ENCODE measurements around the gene TEX54.

The TEX54 gene

DNA sequence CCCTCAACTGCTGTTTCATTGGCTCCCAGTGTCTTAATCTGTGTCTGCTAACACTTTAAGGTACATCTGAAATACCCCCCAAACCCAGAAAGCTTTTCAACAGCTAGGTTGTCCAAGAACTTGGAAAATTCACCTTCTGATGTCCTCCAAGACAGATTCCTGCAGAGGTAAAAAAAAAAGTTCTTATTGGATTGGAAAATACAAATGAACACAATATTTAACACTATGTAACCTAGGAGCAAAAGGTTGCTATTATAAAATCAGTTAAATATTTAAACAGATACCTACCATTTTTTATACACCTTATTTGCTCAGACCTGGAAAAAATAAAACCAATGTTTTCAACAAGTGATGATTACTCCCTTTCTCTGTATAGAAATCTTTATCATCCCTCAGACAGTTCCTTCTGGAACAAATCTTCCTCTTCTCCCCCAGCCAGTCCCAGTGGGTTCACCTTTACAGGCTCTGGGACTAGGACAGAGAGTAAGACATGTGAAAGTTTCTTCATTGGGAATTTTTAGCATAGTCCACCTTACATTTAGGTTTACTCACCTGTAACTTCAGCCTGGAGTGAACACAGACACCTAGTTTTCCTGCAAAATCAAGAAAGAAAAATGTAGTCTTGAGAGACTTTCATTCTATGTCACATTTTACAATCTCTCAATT, 20.0 kb upstream of the TEX54 start:
- TF ChIP-seq, protein P1, sequence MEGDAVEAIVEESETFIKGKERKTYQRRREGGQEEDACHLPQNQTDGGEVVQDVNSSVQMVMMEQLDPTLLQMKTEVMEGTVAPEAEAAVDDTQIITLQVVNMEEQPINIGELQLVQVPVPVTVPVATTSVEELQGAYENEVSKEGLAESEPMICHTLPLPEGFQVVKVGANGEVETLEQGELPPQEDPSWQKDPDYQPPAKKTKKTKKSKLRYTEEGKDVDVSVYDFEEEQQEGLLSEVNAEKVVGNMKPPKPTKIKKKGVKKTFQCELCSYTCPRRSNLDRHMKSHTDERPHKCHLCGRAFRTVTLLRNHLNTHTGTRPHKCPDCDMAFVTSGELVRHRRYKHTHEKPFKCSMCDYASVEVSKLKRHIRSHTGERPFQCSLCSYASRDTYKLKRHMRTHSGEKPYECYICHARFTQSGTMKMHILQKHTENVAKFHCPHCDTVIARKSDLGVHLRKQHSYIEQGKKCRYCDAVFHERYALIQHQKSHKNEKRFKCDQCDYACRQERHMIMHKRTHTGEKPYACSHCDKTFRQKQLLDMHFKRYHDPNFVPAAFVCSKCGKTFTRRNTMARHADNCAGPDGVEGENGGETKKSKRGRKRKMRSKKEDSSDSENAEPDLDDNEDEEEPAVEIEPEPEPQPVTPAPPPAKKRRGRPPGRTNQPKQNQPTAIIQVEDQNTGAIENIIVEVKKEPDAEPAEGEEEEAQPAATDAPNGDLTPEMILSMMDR (IDR thresholded peaks at IDR 0.05): no peak
- peaks cover 47% of the 10 kb centered on the region for H3K4me1 Mint-ChIP-seq
- no peak for DNase-seq
- peaks cover 5% of the 10 kb centered on the region for H3K27me3 Mint-ChIP-seq (ENCODE audit: low read depth, poor library complexity)
- peak overlapping the region; percentile 98 for H3K27ac Mint-ChIP-seq
- H3K4me3 Mint-ChIP-seq: peak overlapping the region; percentile 100
- H3K9me3 Mint-ChIP-seq: peaks cover 5% of the 10 kb centered on the region
- H3K36me3 Mint-ChIP-seq (ENCODE audit: low read depth): peaks cover 40% of the 10 kb centered on the region

DNA sequence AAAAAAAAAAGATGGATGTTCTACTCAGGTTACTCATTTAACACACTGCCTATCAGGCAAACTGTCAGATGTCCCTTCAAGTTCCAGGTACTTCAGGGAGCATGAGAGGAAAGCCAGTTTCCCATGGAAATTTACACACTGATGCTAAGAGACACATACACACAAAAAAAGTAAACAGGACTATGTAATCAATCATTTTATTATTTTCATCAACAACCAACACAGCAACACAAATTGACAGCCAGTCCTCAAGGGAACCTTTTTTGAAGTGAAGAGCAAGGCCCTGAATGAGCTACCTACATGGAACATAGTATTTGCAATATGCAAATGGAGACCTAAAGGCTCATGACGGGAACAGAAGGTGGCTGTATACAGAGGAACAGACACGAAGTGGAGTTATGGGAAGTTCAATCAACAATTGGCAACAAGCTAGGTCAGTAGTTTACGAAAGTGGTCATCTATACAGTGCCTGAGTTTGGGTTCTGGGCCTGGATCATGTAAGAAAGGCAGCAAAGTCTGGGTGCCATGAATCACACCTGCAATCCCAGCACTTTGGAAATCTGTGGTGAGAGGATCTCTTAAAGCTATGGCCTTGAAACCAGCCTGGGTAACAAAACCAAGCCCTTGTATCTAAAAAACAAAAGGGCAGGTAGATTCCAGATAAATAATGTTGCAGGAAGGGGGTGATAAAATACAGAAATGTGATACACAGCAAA, 19.3 kb upstream of the TEX54 start:
- Mint-ChIP-seq H3K4me3 (peak overlapping the region; percentile 53), H3K36me3 (ENCODE audit: low read depth) (peaks cover 43% of the 10 kb centered on the region), H3K4me1 (peaks cover 41% of the 10 kb centered on the region), H3K27me3 (ENCODE audit: low read depth, poor library complexity) (peaks cover 7% of the 10 kb centered on the region), H3K27ac (peak overlapping the region; percentile 96), H3K9me3 (peaks cover 9% of the 10 kb centered on the region)
- no peak for DNase-seq
- TF ChIP-seq, protein P1 (IDR thresholded peaks at IDR 0.05): no peak

DNA sequence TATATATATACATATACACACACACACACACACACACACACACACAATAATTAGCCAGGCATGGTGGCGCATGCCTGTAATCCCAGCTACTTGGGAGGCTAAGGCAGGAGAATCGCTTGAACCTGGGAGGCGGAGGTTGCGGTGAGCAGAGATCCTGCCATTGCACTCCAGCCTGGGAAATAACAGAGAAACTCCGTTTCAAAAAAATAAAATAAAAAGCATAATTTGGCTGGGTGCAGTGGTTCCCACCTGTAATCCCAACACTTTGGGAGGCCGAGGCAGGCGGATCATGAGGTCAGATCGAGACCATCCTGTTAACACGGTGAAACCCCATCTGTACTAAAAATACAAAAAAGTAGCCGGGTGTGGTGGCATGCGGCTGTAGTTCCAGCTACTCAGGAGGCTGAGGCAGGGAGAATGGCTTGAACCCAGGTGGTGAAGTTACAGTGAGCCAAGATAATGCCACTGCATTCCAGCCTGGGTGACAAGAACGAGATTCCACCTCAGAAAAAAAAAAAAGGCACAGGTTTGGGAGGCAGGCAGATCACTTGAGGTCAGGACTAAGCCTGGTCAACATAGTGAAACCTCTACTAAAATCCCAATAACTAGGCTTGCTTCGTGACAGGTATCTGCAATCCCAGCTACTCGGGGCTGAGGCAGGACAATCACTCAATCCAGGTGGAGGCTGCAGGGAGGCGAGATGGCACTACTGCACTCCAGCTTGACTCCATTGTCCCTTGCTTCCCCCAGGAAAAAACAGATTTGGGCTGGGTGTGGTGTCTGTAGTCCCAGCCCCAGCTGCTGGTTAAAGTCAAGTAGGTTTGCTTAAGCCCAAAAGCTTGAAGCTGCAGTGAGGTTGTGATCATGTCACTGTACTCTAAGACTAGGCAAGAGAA, 18.5 kb upstream of the TEX54 start:
- Mint-ChIP-seq H3K36me3 (ENCODE audit: low read depth) (peaks cover 45% of the 10 kb centered on the region), H3K4me3 (peak overlapping the region; percentile 53), H3K9me3 (peaks cover 14% of the 10 kb centered on the region), H3K4me1 (peaks cover 41% of the 10 kb centered on the region), H3K27ac (peak overlapping the region; percentile 96), H3K27me3 (ENCODE audit: low read depth, poor library complexity) (peaks cover 12% of the 10 kb centered on the region)
- TF ChIP-seq, protein P1 (IDR thresholded peaks at IDR 0.05): no peak
- DNase-seq: no peak

DNA sequence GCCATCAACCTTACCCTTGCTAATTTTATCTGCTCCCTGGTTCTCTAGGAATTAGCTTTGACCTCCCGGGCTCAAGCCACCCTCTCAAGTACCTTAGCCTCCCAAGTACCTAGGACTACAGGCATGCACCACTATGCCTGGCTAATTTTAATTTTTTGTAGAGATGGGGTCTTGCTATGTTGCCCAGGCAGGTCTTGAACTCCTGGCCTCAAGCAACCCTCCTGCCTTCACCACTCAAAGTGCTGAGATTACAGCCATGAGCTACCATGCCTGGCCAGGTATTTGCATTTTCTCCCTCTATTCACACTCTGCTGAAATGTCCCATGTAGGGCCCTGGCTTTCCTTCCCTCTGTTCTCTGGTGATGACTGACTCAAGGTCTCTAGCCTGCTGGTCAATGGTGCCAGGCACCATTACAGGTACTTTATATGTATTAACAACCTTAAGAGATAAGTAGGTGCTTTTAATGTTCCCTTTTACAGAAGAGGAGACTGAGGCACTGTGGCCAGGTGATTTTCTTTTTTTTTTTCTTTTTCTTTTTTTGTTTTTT, 15.2 kb upstream of the TEX54 start:
- Mint-ChIP-seq H3K36me3 (ENCODE audit: low read depth) (peaks cover 18% of the 10 kb centered on the region), H3K27me3 (ENCODE audit: low read depth, poor library complexity) (peaks cover 12% of the 10 kb centered on the region), H3K4me3 (no peak overlapping the region), H3K27ac (no peak overlapping the region), H3K9me3 (peaks cover 20% of the 10 kb centered on the region), H3K4me1 (peaks cover 15% of the 10 kb centered on the region)
- TF ChIP-seq, protein P1 (IDR thresholded peaks at IDR 0.05): no peak
- no peak for DNase-seq

DNA sequence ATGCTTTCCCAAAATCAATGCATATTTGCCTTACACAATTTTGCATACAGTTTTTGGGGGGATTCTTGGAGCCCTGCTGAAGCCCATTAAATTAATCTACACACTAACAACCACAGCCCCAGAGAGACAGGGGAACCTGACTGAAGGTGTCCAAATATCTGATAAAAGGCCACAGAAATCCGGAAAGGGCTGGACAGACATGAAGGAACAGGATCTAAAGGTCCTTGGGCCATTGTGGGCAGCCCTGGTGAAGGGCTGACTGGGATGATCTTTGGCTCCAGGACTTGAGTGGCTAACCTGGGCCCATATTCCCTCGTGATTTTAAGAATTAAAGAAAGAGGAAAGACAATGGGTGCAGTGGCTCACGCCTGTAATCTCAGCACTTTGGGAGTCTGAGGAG, 13.5 kb upstream of the TEX54 start:
- Mint-ChIP-seq H3K9me3 (peaks cover 20% of the 10 kb centered on the region), H3K4me3 (no peak overlapping the region), H3K4me1 (no peaks in the 10 kb centered on the region), H3K27ac (no peak overlapping the region), H3K27me3 (ENCODE audit: low read depth, poor library complexity) (peaks cover 12% of the 10 kb centered on the region), H3K36me3 (ENCODE audit: low read depth) (peaks cover 4% of the 10 kb centered on the region)
- TF ChIP-seq, protein P1 (IDR thresholded peaks at IDR 0.05): no peak
- no peak for DNase-seq

Measured in nephron progenitor cell (in vitro differentiated cells).